GM18868 (cell line): ENCODE measurements around the gene ARHGAP15.

Source experiments
- ATAC-seq: cut with Tn5 transposase; IDR thresholded peaks from one replicate; pipeline ENCODE4 v1.9.1; 2021; ENCODE audit warnings: mild to moderate bottlenecking, moderate library complexity; ENCODE audit not compliant: unreplicated experiment

ARHGAP15 gene

GRCh38 chr2:143674051-143674450, 544.8 kb downstream of the ARHGAP15 start:
- no peak for ATAC-seq

DNA sequence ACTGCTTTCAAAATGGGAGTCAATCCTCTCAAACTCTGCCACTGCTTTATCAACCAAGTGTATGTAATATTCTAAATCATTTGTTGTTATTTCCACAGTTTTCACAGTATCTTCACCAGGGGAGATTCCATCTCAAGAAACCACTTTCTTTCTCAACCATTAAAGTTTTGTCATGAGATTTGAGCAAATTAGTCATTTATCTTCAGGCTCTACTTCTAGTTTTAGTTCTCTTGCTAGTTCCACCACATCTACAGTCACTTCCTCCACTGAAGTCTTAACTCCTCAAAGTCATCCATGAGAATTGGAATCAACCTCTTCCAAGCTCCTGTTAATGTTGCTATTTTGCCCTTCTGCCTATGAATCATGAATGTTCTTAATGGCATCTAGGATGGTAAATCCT, 545.8 kb downstream of the ARHGAP15 start:
- ATAC-seq = no peak

GRCh38 chr2:143679617-143680016, 550.4 kb downstream of the ARHGAP15 start:
- ATAC-seq = no peak

DNA sequence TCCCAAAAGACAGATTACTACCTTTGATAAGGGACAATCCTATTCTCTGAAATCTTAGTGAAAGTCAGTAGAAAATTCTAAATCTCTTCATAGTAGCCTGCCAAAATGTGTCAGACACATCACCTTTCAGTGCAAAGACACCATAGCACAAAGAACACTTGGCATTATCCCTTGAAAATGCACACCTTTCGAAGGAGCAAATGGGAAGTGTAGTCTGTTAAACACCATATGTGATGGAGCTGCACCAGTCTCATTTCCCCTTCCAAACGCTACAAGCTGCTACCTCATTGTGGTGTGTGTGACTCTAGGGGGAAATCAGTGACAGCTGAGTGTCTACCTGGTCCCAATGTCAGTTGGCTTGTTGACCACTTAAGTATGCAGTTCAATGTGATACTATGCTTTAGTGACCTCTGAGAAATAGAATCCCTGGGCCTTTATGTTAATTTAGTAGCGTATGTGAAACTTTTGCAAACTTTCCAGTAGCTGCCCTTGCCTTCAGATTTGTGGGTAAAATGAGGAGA, 551.7 kb downstream of the ARHGAP15 start:
- ATAC-seq = no peak

- ATAC-seq = no peak
Measured at GRCh38 chr2:143682436-143683055, 553.3 kb downstream of the ARHGAP15 start.

DNA sequence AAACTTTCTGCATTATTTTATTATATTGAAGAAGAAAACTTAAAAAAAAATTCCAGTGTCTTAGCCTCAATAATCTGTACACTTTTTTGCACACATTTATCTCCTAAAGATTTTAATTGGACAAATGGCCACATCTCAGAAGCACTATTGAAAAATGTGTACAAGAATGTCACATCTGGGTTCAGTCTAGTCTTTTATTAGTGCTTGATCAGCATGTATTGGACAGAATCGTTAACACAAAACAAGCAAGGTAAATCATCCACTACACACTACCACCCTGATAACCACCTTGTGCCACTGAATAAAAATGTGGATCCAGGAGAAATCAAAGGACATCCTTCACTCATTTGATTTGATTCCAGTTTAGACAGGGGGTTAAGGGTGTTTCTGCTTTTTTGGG, 554.8 kb downstream of the ARHGAP15 start:
- no peak for ATAC-seq

DNA sequence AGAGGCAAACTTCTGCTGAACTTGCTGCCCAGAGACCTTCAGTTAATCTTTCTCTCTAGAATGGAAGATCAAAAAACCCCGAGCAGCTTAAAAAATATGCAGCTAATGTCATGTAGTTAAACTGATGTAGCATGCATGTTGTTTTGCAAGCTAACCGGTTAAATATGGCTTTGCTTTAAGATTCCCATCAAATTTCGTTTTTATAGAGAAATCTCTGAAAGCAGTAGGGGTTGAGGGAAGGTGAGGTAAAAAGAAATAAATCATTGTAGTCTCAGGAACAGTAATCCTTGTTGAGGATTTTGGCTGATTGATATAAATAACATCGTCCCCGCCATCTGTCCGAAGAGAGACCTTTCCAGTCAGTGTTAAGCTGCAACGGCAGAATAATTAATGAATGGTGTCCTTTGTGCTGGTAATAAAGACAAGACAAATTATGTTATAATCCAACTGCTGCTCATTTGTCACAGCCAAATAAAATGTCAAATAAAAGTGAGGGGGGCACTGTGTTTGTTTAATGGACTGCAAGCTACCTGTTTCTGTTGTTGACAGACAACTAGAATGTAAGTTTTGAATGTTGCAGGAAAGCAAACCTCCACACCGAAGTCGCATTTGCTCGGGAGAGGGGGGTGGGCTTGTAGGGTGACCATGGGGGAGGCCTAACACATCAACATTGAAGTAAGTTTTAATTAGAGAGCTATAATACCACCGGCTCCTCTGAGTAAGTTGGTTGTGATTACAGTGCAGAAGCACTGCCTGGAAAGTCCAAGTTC, 555.5 kb downstream of the ARHGAP15 start:
- no peak for ATAC-seq

DNA sequence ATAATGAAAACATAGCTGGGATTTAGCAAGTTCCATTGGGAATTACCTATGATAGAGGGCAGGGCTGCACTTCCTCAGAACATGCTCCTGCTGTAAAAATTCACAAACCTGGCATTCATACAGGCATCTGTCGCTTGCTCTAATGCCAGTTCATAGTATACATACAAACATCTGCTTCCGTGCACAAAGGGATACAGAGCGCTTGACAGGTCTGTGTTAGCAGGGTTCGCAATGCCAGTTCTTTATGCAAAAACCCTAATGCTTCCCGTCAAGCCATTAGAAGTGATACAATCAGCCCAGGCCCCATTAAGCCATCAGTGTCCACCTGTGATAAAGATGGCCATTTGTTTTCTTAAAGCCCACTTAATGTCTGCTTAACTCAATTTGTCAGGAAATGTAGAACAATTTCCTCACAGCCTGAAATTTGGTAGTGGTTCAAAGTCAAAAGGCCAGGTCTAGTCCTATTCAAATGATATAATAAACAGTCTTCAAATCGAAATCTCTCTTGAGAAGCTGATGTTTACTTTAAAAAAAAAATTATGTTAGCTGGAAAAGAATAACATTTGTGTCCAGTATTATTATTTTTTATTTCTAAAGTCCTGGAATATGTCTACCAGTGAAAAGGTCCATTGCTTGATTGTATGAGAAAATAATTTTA, 556.3 kb downstream of the ARHGAP15 start:
- ATAC-seq = no peak

DNA sequence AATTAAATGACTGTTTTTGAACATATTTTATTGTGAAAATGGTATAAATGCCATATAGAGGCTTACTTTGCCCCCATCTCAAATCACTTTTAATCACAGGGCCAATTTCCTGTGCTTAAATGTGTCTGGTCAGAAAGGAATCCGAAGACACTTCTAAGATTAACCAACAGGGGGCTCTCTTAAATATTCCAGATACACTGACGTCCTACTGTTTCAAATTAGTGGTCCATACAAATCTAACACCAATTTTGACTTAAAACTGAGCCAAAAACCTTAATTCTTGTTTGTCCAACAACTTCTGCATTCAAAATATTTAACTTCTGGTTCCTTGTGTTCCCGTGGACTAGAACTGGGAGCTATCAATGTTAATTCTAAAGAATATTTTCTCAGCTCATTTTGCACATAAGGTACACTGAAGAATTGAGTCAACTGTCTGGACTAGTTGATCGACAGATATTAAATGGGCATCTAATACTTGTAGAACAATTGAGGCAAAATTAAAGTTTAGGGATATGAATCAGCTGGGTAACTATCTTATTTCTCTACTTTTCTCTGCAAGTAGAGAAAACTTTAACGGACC, 557.5 kb downstream of the ARHGAP15 start:
- ATAC-seq = peak; percentile 66

DNA sequence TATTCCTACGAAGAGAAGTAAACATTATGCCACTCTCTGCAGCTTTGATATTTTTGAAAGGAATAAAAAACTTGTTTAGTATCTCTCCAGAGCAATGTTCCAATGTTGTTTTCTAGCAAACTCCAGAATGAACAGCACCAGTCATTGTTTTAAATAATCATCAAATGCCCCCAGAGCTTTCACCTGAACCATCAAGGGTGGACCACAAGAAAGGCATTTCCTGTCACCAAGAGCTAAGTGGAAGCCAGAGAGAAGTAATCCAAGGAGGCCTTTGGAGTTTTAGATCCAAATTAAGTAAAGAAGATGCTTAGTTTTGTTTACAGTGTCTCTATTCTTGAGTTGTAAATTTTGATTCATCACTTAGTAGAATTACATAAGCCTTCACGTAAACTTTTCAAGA, 559.0 kb downstream of the ARHGAP15 start:
- no peak for ATAC-seq

DNA sequence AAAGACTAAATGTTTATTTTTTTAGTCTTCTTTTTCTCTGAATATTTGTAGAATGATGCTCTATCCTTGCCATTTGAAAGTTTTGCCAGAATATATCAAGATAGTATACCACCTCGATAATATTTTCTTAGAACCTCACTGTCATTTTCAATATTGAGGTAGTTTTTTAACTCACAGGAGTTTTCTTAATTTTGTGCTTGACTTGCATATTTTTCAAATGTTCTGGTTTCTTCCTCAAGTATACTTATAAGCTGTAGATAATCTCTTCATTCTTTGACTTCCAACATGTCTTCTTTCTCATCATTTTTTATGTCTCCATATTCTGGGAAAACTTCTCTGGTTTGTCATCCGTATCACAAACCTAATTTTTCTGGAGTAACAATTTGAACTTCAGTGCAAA, 559.6 kb downstream of the ARHGAP15 start:
- no peak for ATAC-seq

DNA sequence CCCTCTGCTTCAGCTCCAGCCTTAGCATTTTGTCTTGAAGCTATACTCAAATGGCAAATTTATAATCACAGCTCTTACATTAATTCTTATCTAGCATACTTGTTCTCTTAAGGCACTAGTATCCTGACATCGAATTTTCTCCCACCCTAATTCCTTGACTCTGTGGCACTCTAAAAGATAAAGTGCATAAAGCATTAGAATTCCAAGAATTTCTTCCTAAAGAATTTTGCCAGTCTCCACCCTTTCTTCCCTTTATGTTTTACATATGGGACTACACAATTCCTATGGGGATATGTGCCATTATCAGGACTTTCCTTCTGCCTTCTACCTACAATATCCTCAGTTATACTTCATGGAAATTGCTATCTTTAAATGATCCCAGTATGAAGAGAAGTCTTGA, 560.3 kb downstream of the ARHGAP15 start:
- ATAC-seq = no peak

DNA sequence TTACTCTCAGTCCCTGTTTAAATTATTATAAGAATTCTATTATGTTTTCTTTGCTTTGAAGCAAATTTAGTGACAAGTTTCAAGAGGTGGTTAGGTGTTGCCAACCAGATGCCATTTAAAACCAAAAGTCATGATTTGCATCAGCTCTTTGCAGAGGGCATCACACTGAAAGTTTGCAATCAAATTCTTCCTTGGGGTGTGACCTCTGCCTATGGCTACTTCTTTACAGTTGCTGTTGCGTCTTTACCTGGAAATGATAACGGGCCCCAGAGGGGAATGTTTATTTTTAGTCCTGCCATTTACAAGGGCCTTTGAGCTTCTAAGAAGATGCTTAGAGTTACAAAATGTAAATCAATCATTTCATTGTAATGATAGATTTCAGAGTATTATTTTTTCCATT, 561.0 kb downstream of the ARHGAP15 start:
- ATAC-seq = no peak

DNA sequence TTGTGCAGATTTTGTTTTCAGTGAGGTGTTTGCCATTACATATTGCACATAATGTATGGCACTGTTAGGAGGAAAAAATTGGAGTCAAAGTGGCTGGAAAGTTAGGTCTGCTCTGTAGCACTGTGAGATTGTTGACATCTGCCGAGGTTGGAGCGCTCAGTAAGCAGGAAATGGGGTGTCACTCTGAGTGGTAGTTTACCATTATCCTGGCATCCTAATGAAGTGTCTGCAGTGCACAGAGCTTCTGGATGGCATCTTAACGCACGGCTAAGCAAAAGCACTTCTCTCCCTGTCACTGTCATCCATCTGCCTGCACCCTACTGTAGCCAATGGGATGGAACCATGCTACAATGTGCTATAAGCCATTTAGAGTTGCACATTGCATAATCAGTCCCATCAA, 561.9 kb downstream of the ARHGAP15 start:
- no peak for ATAC-seq

- ATAC-seq = no peak
Measured at GRCh38 chr2:143692162-143692561, 562.9 kb downstream of the ARHGAP15 start.

GRCh38 chr2:143692967-143693366, 563.7 kb downstream of the ARHGAP15 start:
- no peak for ATAC-seq

- ATAC-seq = no peak
Measured at GRCh38 chr2:143694335-143694734, 565.1 kb downstream of the ARHGAP15 start.

- peak; percentile 87 for ATAC-seq
Measured at GRCh38 chr2:143696651-143697050, 567.4 kb downstream of the ARHGAP15 start.

- peak; percentile 54 for ATAC-seq
Measured at GRCh38 chr2:143697744-143698143, 568.5 kb downstream of the ARHGAP15 start.

DNA sequence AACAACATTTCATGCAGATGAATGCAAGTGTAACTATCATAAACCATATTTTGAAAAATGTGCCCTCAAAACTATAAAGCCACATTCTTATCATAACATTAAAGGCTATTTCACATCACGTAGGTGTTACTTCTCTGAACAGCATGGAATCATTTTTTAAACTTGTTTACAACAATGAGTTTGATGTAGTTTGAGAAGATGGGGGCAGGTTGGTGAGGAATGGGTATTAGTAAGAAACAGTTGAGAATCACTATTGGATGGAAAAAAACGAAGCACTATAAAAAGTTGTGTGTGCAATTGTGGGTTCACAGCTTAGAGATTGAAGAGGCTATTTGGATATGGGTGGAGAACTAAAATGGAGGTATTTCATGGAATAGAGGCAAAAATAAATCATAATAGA, 569.1 kb downstream of the ARHGAP15 start:
- ATAC-seq = no peak

DNA sequence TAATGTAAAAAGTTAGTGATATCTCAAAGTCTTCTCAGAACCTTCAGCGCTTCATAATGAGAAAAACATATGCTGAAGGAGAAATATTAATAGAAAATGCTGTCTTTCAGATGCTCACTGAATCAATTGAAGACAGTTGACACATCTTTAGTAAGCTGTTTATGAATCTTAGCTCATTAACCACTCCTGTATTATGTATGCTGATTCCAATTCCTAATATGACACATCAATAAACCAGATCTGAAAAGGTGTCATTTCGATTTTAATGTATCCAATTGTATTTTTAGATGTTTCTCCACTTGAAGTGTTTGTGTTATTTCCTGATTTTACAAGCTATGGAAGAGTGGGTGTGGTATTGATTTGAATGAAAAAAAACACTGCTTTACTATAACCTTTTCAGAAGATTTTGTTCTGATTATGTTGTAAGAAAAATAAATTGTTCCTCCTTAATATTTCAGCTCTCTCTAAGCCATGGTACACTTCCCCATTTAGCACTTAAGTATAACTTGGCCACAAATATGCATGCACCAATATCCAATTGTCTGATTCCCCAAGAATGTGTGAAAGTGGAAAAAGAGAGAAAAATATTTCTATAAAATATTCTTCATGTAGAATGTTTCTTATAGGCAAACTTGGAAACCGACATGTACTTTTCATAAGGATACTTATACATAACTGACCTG, 569.8 kb downstream of the ARHGAP15 start:
- ATAC-seq = no peak
